Esophagus muscularis mucosa (tissue), 4 donors: ENCODE results near the gene HDAC5. TPM values are rescaled to one million over a fixed set of nuclear protein-coding genes. Genes with fewer than 3 reads are reported as not detected.
"Not testable (repeated sequence)": the region's sequence is repeated elsewhere in the genome, so short reads cannot be mapped to it uniquely, and the experiment has no call there.

Source experiments
- DNase-seq: peaks from one replicate; pipeline ENCODE4 v3.0.0-alpha.2; 2017; ENCODE audit errors: extremely low spot score
- H3K27ac ChIP-seq, 4 donors: fragments of 200-600 bp; sonication (generic); replicated peaks in 1 of 4; 1 replicate in 3 of 4; 2 replicates in 1 of 4; pipeline ENCODE4 v1.5.1; 2016 to 2019; ENCODE audit warnings: mild to moderate bottlenecking in 1 of 4
- H3K27me3 ChIP-seq, 4 donors: fragments of 200-600 bp; sonication (generic); one replicate each; pipeline versions ENCODE4 v1.5.1 to v1.6.0; 2016 to 2019
- H3K36me3 ChIP-seq, 4 donors: fragments of 200-600 bp; sonication (generic); one replicate each; pipeline ENCODE4 v1.5.1; 2016 to 2019
- H3K4me1 ChIP-seq, 4 donors: fragments of 200-600 bp; sonication (generic); one replicate each; pipeline ENCODE4 v1.5.1; 2016 to 2019
- H3K4me3 ChIP-seq, 4 donors: fragments of 200-600 bp; sonication (generic); 1 replicate in 2 of 4; 2 replicates in 2 of 4; pipeline ENCODE4 v1.5.1; 2016 to 2019; ENCODE audit warnings: mild to moderate bottlenecking in 4 of 4, moderate library complexity in 1 of 4
- H3K9me3 ChIP-seq, 4 donors: fragments of 200-600 bp; sonication (generic); 1 replicate in 3 of 4; 2 replicates in 1 of 4; pipeline ENCODE4 v1.5.1; 2016 to 2019
- EP300 ChIP-seq: sonication (generic); formaldehyde crosslinking; IDR thresholded peaks from one replicate; pipeline ENCODE4 v1.6.1; 2017; ENCODE audit warnings: antibody characterized with exemption
- POLR2A ChIP-seq: fragments of 450-650 bp; IDR thresholded peaks from one replicate; pipeline ENCODE4 v1.6.1; 2017; ENCODE audit warnings: antibody characterized with exemption, moderate library complexity, mild to moderate bottlenecking, low read depth
- POLR2AphosphoS5 ChIP-seq, 2 donors: sonication (generic); formaldehyde crosslinking; IDR thresholded peaks; one replicate each; pipeline ENCODE4 v1.6.1; 2017; ENCODE audit warnings: antibody characterized with exemption in 2 of 2
- WGBS: methylation state at CpG from one replicate; pipeline ENCODE4 v1.1.5; 2018; 5-methylcytosine and 5-hydroxymethylcytosine counted together
- intact Hi-C: fragments of 100-400 bp; cut with DNase I; formaldehyde crosslinking; loops from one replicate; pipeline ENCODE4 v1.15.1; 2023
- total RNA-seq, 4 donors: library from RNA; depleted of rRNA; stranded (reverse); fragments of >200 nt; gene quantifications; one replicate each; pipeline versions ENCODE4 v1.1.0 to v1.2.1, GENCODE V29; 2016
- TF ChIP-seq, protein P1 (sequence below), 3 experiments: fragments of 200-600 bp in 2 of 3; fragments of 450-650 bp in 1 of 3; sonication (generic) in 2 of 3; IDR thresholded peaks; one replicate each; pipeline ENCODE4 v1.5.1; 2017 to 2019; ENCODE audit warnings: antibody characterized with exemption in 3 of 3, mild to moderate bottlenecking in 2 of 3, moderate library complexity in 1 of 3

Gene HDAC5
- total RNA-seq, 4 donors from 2014 or later = 75.6 to 237 (median 130) TPM

DNA sequence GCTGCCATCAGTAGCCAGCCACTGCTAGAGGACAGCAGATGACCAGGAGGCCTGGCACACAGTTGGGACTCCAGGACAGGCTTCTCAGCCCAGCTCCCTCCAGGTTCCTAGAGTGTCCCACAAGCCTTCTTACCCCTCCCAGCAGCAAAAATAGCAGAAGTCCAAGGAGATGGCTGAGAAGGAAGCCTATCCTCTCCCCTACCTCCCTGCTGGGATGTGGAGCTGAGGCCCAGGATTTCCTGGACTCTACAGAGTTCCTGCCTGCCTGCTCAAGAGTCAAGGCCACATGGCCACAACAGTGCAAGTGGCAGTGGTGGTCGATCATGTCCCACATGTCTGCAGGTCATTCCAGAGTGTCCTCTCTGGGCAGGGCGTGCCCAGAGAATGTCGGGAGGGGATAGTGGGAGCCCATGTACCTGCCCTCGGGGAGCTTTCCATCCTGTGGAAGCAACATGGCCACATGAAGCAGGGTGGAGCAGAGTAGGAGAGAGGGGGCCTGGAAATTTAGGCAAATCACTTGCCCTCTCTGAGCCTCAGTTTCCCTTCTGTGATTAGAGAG, 10.6 kb upstream of the HDAC5 start:
- no peak overlapping the region for H3K27ac ChIP-seq
- DNase-seq = no peak
- H3K27me3 ChIP-seq = peaks cover 0 to 8% (median 0%) of the 10 kb centered on the region in 4 donors
- no peak overlapping the region for H3K4me3 ChIP-seq
- no peak for TF ChIP-seq POLR2A
- TF ChIP-seq EP300 = no peak
- TF ChIP-seq POLR2AphosphoS5 (IDR thresholded peaks at IDR 0.05) = no peak
- TF ChIP-seq, protein P1, sequence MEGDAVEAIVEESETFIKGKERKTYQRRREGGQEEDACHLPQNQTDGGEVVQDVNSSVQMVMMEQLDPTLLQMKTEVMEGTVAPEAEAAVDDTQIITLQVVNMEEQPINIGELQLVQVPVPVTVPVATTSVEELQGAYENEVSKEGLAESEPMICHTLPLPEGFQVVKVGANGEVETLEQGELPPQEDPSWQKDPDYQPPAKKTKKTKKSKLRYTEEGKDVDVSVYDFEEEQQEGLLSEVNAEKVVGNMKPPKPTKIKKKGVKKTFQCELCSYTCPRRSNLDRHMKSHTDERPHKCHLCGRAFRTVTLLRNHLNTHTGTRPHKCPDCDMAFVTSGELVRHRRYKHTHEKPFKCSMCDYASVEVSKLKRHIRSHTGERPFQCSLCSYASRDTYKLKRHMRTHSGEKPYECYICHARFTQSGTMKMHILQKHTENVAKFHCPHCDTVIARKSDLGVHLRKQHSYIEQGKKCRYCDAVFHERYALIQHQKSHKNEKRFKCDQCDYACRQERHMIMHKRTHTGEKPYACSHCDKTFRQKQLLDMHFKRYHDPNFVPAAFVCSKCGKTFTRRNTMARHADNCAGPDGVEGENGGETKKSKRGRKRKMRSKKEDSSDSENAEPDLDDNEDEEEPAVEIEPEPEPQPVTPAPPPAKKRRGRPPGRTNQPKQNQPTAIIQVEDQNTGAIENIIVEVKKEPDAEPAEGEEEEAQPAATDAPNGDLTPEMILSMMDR (IDR thresholded peaks at IDR 0.05) = no peak
- H3K36me3 ChIP-seq = no peaks in the 10 kb centered on the region
- peaks cover 5 to 16% (median 14%) of the 10 kb centered on the region in 4 donors for H3K4me1 ChIP-seq
- intact Hi-C loops = no loop called here
- H3K9me3 ChIP-seq = no peaks in the 10 kb centered on the region
- 72% methylated on average over 3 of the region's 4 CpGs for WGBS

DNA sequence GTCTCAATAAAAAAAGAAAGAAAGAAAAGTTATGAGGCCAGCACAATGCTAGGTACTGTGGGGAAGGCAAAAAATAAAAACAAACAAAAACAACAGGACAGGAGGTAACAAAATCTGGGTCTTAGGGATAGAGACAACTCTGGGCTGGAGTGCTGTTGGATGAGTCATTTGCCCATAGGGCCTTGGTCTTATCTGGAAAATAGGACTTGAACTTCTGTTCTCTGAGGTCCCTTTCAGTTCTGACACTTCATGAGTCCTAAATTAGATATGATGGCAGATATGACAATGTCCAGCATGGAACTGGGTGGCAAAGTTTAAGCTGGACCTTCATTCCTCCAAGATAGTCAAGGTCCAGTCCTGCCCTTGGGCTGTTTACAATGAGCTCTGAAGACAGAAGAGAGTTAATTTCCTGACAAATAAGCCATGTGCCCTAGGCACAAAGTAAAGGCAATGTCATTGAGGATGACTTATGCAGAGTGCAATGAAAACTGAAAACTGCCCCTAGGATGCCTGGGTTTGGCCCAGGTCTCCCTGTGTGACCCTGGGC, 8.9 kb upstream of the HDAC5 start:
- H3K4me1 ChIP-seq = peaks cover 0 to under 1% (median under 1%) of the 10 kb centered on the region in 4 donors
- no peaks in the 10 kb centered on the region for H3K9me3 ChIP-seq
- DNase-seq = no peak
- no peaks in the 10 kb centered on the region for H3K36me3 ChIP-seq
- no peak overlapping the region for H3K4me3 ChIP-seq
- H3K27ac ChIP-seq = no peak overlapping the region
- H3K27me3 ChIP-seq = peaks cover 0 to 4% (median 0%) of the 10 kb centered on the region in 4 donors
- TF ChIP-seq, protein P1 (IDR thresholded peaks at IDR 0.05) = no peak
- no peak for TF ChIP-seq EP300
- TF ChIP-seq POLR2A = no peak
- TF ChIP-seq POLR2AphosphoS5 (IDR thresholded peaks at IDR 0.05) = no peak
- intact Hi-C loops = no loop called here

DNA sequence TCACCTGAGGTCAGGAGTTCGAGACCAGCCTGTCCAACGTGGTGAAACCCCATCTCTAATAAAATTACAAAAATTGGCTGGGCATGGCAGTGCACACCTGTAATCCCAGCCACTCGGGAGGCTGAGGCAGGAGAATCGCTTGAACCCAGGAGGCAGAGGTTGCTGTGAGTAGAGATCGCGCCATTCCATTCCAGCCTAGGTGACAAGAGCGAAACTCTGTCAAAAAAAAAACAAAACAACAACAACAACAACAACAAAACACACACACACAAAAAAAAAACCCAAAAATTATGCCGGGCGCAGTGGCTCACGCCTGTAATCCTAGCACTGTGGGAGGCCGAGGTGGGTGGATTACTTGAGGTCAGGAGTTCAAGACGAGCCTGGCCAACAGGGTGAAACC, 7.9 kb upstream of the HDAC5 start:
- DNase-seq = not testable (repeated sequence)
- WGBS = 91% methylated on average over 12 of the region's 12 CpGs

DNA sequence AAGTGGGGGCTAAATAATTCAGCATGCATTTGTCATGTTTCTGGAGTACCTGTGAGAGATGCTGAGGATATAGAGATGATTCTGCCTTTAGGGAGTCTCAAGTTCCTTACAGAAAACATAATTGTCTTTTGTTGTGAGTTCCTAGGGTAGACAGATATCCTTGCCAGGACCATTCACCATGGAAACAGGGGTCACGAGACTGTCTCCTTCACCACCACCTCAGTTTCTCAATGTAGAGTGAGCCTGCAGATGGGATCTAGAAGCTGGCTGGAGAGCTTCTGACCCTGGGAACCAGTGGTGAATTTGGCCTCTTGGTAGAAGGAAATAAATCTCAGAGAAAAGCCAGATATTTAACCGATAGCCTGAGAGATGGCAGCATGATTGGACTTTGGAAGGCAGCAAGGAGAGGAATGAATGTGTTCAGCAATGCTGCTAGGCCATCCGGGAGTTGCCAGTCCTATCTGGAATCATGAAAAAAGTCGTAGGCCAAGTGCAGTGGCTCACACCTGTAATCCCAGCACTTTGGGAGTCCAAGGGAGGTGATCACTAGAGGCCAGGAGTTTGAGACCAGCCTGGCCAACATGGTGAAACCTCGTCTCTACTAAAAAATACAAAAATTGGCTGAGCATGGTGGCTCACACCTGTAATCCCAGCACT, 7.4 kb upstream of the HDAC5 start:
- WGBS = 90% methylated on average over 5 of the region's 5 CpGs
- DNase-seq = no peak
- Histone ChIP-seq H3K27me3 (no peaks in the 10 kb centered on the region), H3K4me1 (no peaks in the 10 kb centered on the region), H3K36me3 (no peaks in the 10 kb centered on the region), H3K9me3 (no peaks in the 10 kb centered on the region), H3K4me3 (no peak overlapping the region), H3K27ac (no peak overlapping the region)
- TF ChIP-seq POLR2AphosphoS5 (IDR thresholded peaks at IDR 0.05) = no peak
- no peak for TF ChIP-seq POLR2A
- TF ChIP-seq, protein P1 (IDR thresholded peaks at IDR 0.05) = no peak
- TF ChIP-seq EP300 = no peak
- intact Hi-C loops = no loop called here

More for the DNA sequence above, 7.9 kb upstream of the HDAC5 start:
- intact Hi-C loops, H3K9me3 ChIP-seq, H3K4me3 ChIP-seq, H3K27me3 ChIP-seq, H3K27ac ChIP-seq, H3K4me1 ChIP-seq, H3K36me3 ChIP-seq: not testable (repeated sequence)

DNA sequence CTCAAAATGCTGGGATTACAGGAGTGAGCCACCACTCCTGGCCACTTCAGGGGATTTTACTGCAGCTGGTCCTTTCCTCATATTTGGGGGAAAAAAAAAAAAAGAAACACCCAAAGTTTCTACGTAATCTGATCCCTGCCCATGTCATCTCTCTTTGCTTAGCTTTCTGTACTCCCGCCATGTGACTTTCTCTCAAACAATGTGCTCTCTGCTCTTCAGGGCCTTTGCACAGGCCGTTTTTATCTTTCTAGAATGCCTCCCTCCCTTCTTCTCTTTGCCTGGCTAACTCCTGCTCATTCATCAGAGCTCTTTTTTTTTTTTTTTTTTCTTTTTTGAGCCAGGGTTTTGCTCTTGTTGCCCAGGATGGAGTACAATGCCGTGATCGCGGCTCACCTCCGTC, 4.9 kb upstream of the HDAC5 start:
- H3K4me3 ChIP-seq = no peak overlapping the region
- no peak overlapping the region for H3K27ac ChIP-seq
- WGBS = 92% methylated on average over 7 of the region's 7 CpGs
- no peaks in the 10 kb centered on the region for H3K27me3 ChIP-seq
- no peaks in the 10 kb centered on the region for H3K9me3 ChIP-seq
- DNase-seq = no peak
- H3K36me3 ChIP-seq = no peaks in the 10 kb centered on the region
- peaks cover 7 to 12% (median 11%) of the 10 kb centered on the region in 4 donors for H3K4me1 ChIP-seq
- intact Hi-C loops = no loop called here
- no peak for TF ChIP-seq POLR2AphosphoS5 (IDR thresholded peaks at IDR 0.05)
- TF ChIP-seq, protein P1 (IDR thresholded peaks at IDR 0.05) = no peak
- TF ChIP-seq POLR2A = no peak
- TF ChIP-seq EP300 = no peak
